ENCODE measurements around the gene TBXAS1.
"Not testable (repeated sequence)": the region's sequence is repeated elsewhere in the genome, so short reads cannot be mapped to it uniquely, and the experiment has no call there.

The TBXAS1 gene

DNA sequence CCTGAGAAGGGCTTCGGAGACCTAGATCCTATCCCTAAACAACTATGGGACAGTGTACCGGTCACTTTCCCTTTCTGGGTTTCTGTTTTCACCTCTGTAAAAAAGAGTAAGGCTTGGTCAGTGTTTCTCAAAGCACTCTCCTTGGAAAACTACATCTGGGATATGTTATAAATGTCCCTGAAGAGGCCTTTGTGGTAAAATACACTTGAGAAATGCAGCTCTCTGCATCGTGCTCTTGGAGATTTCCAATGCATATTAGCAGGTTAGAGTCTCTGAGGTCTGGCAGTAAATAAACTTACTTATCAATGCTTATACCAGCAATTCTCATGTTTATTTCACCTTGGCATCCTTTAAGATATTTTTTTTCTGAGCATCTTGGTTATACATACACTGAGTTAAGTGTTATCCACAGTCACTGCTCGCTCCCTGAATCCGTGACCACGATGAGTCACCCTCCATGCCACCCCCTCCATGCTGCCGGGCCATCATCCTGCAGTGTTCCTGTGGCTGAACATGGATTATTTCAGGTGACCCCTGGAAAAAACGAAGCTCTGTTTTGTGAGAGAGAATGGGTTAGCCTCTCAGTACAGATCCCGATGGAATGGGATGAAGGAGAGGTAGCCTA is 3.3 kb upstream of the TBXAS1 start:
- DNase-seq = no peak

DNA sequence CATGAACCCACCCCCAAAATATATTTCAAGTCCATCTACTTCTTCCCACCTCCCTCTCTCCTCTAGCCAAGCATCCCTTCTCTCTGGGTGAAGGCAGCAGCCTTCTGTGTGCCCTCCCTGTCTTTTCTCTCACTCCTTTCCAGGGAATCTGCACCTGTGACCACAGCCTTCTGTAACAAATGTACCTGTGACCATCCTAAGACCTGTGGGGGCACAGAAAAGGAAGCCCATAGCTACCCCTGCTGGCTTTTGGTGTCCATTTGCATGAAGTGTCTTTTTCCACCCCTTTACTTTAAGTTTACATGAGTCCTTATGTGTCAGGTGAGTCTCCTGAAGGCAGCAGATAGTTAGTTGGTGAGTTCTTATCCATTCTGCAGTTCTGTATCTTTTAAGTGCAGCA is 2.0 kb upstream of the TBXAS1 start:
- DNase-seq = no peak

DNA sequence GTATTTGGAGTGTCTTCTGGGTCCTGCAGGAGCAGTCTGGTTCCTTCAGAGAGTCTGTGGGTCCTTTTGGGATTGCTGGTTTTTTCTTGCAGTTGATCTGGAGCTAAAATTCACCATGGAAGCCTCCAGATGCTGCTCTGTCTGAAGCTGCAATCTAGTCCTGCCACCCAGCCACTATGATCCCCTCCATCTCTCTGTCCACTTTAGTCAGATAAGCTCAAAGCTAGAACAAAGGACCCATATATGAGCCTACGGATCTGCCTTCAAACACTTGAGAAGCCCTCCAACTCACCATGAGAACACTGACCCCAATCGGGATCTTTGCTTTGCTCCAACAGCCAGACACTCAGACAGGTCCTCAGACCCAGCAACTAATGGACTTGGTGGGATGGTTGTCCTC is 618 bp upstream of the TBXAS1 start:
- no peak for DNase-seq

DNA sequence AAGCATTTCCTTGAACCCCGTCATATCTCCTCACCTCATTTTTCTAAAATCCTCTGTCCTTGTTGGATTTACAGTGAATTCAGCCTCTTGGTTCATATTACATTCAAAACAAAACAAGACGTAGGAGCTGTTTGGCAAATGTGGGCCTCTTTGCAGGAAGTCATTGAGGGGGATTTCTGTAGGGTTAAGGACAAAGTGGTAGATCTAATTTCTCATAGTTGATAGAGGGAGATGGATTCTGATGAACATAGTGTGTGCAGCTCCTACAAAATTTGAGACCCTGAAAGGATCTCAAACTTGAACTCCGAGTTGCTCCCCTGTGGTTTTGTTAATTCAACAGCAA is 682 bp downstream of the TBXAS1 start:
- no peak for DNase-seq

DNA sequence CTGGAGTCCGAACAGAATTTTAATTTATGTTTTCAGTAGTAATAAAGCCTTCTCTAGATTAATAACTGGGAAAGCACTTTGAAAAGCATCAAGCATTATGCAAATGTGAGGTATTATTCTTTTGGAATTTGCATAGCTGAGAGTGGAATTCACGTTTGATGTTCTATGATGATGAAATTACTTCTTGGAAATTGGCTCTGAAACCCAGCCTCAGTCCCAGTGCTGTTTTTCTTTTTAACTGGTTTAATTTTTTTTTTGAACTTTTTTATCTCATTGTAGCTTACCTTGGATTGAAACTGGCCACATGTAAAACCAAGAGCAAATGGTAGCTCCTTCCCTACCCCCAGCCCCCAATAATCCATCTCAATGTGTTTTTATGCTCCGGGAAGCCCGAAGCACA is 1.2 kb downstream of the TBXAS1 start:
- DNase-seq = no peak

DNA sequence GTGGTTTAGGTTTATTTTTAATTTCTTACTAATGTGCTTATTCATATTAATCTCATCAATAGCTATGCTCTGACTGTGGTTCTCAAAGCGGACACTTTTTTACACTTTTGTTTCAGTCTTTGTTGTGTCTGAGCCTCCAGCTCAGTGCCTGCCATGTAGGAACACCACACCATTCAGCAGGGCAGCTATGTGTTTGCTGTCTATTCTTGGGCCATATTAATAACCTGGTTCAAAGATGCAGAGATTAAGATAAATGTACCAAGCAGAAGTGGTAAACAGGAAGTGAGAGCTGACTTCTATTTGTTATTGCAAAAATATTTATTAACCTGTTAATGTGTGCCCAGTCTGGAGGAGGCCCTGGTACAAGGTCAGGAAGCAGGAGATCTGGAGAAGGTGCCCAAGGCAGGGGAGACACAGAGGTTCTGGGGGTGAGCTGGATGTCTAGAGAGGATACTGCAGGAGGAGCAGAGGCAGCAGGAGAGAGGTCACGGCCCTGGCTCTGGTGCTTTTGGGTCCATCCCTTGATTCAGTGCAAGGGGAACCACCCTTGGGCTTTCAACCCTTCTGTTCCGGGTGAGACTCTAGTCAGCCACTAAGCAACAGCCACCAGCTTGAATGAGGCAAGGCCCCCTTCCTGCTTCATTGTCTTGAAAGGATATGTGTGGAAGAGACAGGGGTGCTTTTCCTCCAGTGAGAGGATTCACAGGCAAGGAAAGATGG is 1.9 kb downstream of the TBXAS1 start:
- no peak for DNase-seq

DNA sequence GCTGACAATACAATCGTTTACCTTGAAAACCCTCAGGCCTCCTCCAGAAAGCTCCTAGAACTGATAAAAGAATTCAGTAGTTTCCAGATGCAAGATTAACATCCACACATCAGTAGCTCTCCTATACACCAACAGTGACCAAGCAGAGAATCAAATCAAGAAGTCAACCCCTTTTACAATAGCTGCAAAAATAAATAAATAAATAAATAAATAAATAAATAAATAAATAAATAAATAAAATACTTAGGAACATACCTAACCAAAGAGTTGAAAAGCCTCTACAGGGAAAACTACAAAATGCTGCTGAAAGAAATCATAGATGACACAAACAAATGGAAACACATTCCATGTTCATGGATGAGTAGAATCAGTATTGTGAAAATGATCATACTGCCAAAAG is 6.8 kb downstream of the TBXAS1 start:
- not testable (repeated sequence) for DNase-seq

DNA sequence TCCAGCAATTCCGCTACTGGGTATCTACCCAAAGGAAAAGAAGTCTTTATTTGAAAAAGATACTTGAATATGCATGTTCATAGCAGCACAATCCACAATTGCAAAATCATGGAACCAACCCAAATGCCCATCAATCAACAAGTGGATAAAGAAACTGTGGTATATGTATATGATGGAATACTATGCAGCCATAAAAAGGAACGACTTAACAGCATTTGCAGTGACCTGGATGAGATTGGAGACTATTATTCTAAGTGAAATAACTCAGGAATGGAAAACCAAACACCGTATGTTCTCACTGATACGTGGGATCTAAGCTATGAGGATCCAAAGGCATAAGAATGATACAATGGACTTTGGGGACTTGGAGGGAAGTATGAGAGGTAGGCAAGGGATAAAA is 8.2 kb downstream of the TBXAS1 start:
- not testable (repeated sequence) for DNase-seq

DNA sequence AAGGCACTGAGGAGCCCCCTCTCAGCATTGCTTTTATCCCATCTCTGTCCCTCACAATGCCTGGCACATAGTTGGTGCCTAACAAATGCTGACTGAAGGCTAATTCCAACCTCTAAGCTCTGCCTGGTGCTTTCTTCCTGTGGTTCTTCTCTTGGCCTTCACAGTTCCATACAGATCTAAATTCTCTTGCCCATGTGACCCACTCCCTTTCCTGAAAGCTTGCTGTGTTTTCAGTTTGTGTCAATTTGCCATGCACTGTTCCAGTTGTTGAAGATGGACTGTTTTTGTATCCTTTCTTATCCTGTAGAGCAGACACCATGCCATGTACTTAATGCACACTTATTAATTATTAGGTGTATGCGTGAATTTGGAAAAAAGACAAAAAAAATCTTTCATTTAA is 9.2 kb downstream of the TBXAS1 start:
- no peak for DNase-seq

DNA sequence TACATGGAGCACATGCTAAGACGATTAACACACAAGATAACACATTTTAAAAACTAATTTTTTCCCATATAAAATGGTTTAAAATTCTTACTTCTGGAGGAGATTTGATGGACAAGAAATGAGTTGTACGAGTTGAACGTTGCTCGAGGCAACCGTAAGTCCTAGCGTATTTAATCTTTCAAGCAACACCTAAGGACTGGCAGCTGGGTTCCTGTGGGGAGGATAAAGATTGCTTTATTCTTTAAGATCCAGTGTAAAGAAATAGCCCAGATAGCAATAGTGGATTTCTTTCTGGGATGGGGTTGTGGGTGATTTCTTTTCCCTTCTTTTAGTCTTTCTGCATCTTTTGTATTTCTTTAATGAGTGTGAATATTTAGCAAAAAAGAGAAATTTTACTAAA is 9.8 kb downstream of the TBXAS1 start:
- DNase-seq = no peak

DNA sequence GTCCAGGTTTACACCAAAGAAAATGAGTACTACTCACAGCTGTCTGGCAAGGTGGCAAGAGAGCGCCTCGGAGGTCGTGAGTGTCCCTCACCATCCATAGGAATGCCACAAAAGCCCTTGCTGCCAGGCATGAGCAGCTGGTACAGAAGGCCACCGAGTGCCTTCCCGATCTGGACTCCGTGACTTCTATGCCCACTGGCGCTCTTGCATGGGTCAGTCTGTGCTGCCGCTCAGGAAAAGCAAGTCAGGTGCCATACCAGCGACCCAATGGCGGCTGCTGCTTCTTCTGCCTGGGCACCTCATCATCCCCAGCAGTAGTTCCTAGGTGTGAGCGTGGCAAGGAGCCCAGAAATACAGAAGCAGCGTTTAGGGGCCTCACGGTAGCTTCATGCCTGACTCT is 11.7 kb downstream of the TBXAS1 start:
- no peak for DNase-seq

DNA sequence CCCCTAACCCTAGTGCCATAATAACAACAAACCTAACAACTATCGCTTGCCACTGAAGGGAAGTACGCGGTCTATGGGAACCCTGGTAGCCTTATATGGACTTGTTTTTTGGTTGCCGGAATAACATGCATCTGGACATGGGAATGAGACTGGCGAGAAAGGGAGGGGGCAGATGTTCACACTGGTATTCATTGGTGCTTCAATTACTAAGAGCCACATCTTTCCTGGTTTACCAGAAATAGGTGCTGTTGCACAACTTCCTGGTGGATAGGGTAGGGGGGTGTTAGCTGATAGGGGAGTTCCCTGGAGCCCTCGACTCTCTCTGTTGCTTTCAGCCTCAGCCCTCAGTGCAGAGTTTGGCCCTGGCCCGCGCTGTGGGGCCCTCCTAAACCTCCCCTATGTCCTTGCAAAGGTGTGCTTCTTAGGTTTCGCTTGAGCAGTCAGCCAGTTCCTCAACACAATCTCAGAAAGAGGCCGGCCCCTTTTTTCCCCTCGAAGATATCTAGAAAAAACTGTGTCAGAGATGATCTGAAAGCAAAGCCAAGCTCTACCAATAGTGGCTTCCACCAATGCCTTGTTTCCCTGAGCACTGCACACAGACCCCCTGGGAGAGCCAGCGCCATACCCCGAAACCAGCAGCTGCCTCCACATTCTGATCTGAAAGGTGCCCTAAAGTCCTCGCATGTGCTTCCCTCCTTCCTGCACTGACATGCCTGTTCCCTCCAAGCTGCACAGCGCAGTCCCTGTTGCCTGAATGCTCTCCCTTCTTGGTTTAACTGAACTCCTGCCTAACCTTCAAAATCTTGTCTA is 13.5 kb downstream of the TBXAS1 start:
- no peak for DNase-seq

DNA sequence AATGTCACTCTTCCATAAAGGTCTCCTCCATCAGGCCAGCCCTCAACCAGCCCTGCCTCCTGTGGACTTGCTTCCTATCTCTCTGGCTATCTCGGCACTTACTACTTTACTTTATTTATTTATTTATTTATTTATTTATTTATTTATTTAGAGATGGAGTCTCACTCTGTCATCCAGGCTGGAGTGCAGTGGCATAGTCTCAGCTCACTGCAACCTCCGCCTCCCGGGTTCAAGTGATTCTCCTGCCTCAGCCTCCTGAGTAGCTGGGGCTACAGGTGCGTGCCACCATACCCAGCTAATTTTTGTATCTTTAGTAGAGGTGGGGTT is 14.1 kb downstream of the TBXAS1 start:
- DNase-seq = not testable (repeated sequence)

DNA sequence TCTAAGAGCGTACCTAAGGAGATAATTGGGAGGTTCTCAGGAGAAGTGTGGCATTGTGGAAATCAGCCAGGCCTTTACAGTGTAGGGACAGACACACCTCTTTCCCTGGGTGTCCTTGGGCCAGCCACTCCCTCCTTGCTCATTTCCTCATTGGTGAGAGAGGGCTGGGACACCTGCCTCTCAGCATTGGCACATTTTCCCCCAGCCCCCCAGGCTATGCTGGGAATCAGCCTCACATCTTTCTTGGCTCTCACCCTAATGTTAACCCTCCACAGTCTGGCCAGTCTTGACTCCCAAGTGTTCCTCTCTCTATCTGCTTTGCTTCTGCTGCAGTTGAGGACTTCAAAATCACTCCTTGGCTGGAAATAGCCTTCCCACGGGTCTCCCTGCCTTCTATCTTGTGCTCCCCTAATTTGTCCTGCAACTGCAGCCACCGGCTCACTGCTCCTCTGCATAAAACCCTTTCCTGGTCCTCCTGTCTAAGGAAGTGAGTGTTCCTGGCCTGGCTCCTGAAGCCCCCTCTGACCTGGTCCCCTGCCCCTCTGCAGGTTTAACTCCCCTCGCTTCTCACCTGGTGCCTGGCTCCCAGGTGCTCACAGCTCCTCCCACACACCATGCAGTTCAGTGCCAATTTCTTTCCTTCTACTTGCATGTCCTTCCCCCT is 15.8 kb downstream of the TBXAS1 start:
- DNase-seq = no peak

DNA sequence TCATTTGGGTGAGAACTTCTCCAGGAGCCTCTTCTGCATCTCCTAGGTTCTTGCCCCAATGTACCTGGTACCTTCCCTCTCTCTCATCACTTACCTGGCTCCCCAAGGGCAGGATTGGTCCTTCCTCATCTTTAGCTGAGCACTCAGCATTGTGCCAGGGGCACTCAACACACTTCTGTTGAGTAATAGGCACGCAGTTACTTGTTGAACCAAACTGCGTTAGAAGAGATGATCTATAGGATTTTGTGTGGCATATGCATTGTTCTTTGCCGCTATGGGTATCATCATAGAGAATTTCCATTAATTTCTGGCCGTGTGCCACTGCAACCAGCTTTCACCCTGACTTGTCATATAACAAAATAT is 16.4 kb downstream of the TBXAS1 start:
- DNase-seq = no peak

DNA sequence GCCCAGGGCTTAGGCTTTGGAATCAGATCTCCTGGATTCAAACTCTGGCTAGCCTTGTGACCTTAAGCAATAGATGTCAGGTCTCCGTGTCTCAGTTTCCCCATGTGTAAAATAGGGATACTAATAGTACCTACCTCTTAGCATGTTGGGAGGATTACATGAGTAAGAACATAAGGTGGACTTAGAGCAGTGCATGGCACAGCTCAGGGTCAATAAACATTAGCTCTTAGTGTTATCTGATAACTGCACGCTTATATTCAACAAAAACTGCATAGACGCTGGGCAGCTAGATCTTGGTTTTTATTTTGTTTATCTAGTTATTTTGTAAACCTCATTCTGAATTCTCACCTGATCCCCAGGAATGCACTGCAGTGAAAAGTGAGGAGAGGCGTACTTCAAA is 17.2 kb downstream of the TBXAS1 start:
- DNase-seq = no peak

DNA sequence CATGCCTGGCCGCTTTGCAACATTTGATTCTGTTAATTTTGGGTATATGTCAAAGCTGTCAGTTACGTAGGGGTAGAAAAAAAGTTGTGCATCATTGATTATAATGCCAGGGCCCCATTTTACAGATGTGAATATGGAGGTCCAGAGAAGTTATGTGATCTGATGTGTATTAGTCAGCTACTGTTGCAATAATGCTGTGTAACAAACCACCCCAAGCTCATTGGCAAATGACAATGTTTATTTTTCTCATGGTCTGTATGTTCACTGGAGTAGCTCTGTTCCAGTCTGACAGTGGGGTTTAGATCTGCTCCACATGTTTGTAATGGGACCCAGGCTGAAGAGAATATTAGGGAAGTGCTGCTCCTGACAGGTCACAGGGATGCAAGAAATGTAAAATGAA is 19.2 kb downstream of the TBXAS1 start:
- DNase-seq = no peak

DNA sequence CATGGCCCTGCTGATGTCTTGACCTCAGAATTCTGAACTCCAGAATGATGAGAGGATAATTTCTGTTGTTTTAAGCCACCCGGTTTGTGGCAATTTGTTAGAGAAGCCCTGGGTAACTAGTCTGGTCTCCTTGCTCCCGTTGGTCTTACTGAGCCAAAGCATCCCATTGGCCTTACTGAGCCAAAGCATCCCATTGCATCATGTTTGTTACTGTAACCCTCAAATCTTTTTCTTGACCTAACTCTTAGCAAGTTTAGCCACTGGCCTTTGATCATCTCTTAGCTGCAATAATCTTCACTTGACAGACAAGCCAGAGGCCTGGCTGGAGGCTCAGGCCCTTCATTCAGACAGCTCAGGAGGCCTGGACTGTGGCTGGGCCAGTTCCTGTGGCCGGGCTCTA is 21.8 kb downstream of the TBXAS1 start:
- no peak for DNase-seq

DNA sequence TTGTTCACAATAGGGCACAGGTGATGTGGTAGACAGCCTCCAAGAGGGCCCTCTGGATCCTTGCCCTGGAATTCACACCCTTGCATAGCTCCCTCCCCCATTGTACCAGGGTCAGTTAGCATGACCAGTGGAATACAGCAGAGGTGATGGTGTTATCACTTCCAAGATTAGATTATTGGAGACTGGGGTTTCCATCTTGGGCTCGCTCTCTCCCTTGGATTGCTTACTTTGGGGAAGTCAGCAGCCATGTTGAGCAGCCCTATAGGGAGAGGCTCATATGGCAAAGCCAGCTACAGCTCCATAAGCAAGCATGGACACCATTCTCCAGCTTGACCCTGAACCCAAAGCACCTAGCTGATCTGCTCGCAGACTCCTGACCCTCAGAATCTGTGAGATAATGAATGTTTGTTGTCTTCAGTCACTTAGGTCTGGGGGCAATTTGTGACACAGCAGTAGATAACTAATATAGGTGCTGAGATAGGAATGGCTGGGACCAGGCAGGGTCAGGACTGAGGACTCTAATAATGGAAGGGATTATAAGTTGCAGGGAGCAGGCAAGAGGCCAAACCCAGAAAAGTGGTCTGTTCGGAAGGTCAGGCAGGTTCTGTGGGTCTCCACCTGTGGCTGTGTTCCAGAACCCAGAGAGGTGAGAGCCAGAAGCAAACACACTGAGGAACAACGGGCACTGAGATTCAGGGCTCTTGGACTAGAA is 22.9 kb downstream of the TBXAS1 start:
- DNase-seq = no peak

DNA sequence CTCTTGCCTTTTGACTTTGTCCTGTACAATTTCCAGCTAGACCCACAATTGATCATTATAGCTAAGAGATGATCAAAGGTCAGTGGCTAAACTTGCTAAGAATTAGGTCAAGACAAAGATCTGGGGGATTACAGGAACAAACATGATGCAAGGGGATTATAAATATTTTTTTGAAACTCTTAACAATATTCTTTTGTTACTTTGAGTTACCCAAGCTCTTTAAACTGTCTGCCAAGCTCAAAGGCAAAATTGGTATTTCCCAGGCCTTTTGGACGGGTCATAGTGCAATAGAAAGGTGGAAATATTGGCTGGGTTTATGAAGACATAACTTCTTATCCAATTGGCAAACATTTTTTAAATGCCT is 23.4 kb downstream of the TBXAS1 start:
- DNase-seq = no peak

DNA sequence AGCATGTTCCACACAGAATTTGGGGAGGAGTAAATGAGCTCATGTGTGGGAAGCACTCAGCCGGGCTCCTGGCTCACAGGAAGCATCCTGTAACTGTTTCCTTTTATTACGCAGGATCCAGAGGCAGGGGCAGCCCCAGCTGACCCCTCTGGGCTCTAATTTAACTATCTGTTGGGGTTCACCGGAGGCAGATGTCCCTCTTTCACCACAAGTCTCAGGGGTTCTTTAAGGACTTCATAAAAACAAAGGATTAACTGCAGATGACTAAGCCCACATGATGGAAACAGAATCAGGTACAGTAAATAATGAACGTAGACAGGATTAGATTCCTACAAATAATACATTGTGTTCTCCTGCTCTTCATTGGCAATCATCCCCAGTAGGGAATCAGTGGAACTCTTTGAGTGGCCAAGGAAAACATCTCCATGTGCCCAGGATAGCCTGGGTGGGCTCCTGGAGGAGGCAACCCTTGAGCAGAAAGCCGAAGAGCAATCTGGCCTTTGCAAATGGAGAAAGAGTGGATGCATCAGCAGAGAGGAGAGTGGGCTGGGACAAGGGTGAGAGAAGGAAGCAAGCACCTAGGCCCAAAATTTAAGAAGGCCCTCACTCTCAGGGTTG is 24.6 kb downstream of the TBXAS1 start:
- no peak for DNase-seq

DNA sequence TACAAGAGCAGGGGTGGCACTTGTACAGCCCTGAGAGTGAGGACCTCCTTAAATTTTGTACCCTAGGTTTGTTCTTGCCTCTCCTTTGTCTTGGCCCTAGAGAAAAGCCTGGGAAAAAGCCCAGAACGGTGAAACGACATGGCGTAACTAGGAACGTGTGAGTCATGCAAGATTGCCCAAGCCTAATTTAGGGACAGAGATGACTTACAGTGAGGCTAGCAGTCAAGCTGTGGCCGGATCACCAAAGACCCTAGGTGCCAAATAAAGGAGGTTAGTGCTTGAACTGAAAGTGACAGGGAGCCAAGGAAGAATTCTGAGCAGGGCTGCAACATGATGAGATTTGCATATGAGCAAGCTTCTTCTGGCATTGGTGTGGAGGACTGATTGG is 25.1 kb downstream of the TBXAS1 start:
- DNase-seq = no peak
